Measurements from ENCODE around the gene TSPAN16. TPM values are rescaled to one million over a fixed set of nuclear protein-coding genes. Genes with fewer than 3 reads are reported as not detected.

TSPAN16 gene
- total and polyA plus RNA-seq, 2 of the 13 experiments (the other 11 are each of a cell fraction or from before 2014, with no cell fraction given) = not detected

GRCh38 chr19:11261971-11262839 is 33.8 kb upstream of the TSPAN16 start, which contains the start of gene DOCK6 (continued):
- TF ChIP-seq ZBTB39 (CRISPR knock-in tag; IDR thresholded peaks at IDR 0.05) (no peak), TIGD3 (CRISPR knock-in tag; IDR thresholded peaks at IDR 0.05; ENCODE audit: borderline replicate concordance) (no peak), ZNF574 (CRISPR knock-in tag; IDR thresholded peaks at IDR 0.05) (peak; percentile 61), MAFG (CRISPR knock-in tag; IDR thresholded peaks at IDR 0.05) (no peak), ZSCAN21 (CRISPR knock-in tag; IDR thresholded peaks at IDR 0.05; ENCODE audit: borderline replicate concordance) (0 out of 2 replicates have a peak, but pooled peaks have one; percentile 31), TGIF2 (CRISPR knock-in tag; IDR thresholded peaks at IDR 0.05) (no peak)
- TF ChIP-seq, protein P1, sequence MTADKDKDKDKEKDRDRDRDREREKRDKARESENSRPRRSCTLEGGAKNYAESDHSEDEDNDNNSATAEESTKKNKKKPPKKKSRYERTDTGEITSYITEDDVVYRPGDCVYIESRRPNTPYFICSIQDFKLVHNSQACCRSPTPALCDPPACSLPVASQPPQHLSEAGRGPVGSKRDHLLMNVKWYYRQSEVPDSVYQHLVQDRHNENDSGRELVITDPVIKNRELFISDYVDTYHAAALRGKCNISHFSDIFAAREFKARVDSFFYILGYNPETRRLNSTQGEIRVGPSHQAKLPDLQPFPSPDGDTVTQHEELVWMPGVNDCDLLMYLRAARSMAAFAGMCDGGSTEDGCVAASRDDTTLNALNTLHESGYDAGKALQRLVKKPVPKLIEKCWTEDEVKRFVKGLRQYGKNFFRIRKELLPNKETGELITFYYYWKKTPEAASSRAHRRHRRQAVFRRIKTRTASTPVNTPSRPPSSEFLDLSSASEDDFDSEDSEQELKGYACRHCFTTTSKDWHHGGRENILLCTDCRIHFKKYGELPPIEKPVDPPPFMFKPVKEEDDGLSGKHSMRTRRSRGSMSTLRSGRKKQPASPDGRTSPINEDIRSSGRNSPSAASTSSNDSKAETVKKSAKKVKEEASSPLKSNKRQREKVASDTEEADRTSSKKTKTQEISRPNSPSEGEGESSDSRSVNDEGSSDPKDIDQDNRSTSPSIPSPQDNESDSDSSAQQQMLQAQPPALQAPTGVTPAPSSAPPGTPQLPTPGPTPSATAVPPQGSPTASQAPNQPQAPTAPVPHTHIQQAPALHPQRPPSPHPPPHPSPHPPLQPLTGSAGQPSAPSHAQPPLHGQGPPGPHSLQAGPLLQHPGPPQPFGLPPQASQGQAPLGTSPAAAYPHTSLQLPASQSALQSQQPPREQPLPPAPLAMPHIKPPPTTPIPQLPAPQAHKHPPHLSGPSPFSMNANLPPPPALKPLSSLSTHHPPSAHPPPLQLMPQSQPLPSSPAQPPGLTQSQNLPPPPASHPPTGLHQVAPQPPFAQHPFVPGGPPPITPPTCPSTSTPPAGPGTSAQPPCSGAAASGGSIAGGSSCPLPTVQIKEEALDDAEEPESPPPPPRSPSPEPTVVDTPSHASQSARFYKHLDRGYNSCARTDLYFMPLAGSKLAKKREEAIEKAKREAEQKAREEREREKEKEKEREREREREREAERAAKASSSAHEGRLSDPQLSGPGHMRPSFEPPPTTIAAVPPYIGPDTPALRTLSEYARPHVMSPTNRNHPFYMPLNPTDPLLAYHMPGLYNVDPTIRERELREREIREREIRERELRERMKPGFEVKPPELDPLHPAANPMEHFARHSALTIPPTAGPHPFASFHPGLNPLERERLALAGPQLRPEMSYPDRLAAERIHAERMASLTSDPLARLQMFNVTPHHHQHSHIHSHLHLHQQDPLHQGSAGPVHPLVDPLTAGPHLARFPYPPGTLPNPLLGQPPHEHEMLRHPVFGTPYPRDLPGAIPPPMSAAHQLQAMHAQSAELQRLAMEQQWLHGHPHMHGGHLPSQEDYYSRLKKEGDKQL (CRISPR knock-in tag; IDR thresholded peaks at IDR 0.05; ENCODE audit: low read depth) = no peak
- TF ChIP-seq, protein P2, sequence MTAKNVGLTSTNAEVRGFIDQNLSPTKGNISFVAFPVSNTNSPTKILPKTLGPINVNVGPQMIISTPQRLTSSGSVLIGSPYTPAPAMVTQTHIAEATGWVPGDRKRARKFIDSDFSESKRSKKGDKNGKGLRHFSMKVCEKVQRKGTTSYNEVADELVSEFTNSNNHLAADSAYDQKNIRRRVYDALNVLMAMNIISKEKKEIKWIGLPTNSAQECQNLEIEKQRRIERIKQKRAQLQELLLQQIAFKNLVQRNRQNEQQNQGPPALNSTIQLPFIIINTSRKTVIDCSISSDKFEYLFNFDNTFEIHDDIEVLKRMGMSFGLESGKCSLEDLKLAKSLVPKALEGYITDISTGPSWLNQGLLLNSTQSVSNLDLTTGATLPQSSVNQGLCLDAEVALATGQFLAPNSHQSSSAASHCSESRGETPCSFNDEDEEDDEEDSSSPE (CRISPR knock-in tag; IDR thresholded peaks at IDR 0.05) = no peak
- TF ChIP-seq, protein P3, sequence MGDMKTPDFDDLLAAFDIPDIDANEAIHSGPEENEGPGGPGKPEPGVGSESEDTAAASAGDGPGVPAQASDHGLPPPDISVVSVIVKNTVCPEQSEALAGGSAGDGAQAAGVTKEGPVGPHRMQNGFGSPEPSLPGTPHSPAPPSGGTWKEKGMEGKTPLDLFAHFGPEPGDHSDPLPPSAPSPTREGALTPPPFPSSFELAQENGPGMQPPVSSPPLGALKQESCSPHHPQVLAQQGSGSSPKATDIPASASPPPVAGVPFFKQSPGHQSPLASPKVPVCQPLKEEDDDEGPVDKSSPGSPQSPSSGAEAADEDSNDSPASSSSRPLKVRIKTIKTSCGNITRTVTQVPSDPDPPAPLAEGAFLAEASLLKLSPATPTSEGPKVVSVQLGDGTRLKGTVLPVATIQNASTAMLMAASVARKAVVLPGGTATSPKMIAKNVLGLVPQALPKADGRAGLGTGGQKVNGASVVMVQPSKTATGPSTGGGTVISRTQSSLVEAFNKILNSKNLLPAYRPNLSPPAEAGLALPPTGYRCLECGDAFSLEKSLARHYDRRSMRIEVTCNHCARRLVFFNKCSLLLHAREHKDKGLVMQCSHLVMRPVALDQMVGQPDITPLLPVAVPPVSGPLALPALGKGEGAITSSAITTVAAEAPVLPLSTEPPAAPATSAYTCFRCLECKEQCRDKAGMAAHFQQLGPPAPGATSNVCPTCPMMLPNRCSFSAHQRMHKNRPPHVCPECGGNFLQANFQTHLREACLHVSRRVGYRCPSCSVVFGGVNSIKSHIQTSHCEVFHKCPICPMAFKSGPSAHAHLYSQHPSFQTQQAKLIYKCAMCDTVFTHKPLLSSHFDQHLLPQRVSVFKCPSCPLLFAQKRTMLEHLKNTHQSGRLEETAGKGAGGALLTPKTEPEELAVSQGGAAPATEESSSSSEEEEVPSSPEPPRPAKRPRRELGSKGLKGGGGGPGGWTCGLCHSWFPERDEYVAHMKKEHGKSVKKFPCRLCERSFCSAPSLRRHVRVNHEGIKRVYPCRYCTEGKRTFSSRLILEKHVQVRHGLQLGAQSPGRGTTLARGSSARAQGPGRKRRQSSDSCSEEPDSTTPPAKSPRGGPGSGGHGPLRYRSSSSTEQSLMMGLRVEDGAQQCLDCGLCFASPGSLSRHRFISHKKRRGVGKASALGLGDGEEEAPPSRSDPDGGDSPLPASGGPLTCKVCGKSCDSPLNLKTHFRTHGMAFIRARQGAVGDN (CRISPR knock-in tag; IDR thresholded peaks at IDR 0.05) = peak; percentile 61
